SH-SY5Y (cell line): ENCODE measurements around the gene CBFA2T3.

Experiments used
- GATA2 ChIP-seq: IDR thresholded peaks from 2 replicates; pipeline ENCODE4 v1.6.1; 2011; ENCODE audit warnings: mild to moderate bottlenecking, low read depth, low read length
- GATA3 ChIP-seq: IDR thresholded peaks from 2 replicates; pipeline ENCODE4 v1.6.1; 2011; ENCODE audit warnings: low read depth, mild to moderate bottlenecking, low read length, moderate library complexity

GRCh38 chr16:88848557-88848956 is 128.4 kb downstream of the CBFA2T3 start:
- TF ChIP-seq GATA2 (no peak), GATA3 (no peak)
